GM12891 (cell line): ENCODE measurements around the gene OTOGL.
"Not testable (repeated sequence)": the region's sequence is repeated elsewhere in the genome, so short reads cannot be mapped to it uniquely, and the experiment has no call there.

Experiments
- POLR2A ChIP-seq: IDR thresholded peaks from 2 replicates; pipeline ENCODE4 v1.6.1; 2011; ENCODE audit warnings: low read depth, low read length, control low read depth
- POLR2AphosphoS5 ChIP-seq: IDR thresholded peaks from 2 replicates; pipeline ENCODE4 v1.6.1; 2011; ENCODE audit warnings: low read depth, low read length, control low read depth
- SPI1 ChIP-seq: IDR thresholded peaks from 2 replicates; pipeline ENCODE4 v1.6.1; 2011; ENCODE audit warnings: low read depth, low read length, control low read depth
- TAF1 ChIP-seq: IDR thresholded peaks from 2 replicates; pipeline ENCODE4 v1.6.1; 2011; ENCODE audit warnings: low read depth, low read length, control low read depth

DNA sequence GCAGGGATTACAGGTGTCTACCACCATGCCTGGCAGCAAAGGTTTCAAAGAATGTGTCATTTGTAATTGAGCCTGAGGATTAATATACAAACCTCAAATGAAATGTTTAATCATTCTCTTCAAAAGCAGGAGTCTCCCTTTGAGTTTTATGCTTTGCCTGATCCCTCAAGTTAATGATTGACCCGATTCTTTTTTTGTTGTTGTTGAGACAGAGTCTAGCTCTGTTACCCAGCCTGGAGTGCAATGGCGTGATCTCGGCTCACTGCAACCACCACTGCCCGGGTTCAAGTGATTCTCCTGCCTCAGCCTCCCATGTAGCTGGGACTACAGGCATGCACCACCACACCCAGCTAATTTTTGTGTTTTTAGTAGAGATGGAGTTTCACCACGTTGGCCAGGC is 119.6 kb downstream of the OTOGL start:
- TF ChIP-seq POLR2A, POLR2AphosphoS5, TAF1, SPI1: not testable (repeated sequence)
